Lung microvascular endothelial cell (primary cell): ENCODE measurements around the gene SLC22A7. TPM values are rescaled to one million over a fixed set of nuclear protein-coding genes. Genes with fewer than 3 reads are reported as not detected.
A peak's percentile ranks its signal among the peaks of the same experiment; 100 is the strongest.

Source experiments
- DNase-seq, 2 donors: peaks; one replicate each; pipeline versions ENCODE4 v3.0.0 to v3.0.0-alpha.2; 2010; ENCODE audit warnings: low read depth in 2 of 2
- total RNA-seq: library from RNA; depleted of rRNA; stranded (reverse); fragments of >200 nt; gene quantifications from 2 replicates; pipeline ENCODE4 v1.2.1, GENCODE V29; 2014

SLC22A7 gene
- not detected in 2 replicates for total RNA-seq

DNA sequence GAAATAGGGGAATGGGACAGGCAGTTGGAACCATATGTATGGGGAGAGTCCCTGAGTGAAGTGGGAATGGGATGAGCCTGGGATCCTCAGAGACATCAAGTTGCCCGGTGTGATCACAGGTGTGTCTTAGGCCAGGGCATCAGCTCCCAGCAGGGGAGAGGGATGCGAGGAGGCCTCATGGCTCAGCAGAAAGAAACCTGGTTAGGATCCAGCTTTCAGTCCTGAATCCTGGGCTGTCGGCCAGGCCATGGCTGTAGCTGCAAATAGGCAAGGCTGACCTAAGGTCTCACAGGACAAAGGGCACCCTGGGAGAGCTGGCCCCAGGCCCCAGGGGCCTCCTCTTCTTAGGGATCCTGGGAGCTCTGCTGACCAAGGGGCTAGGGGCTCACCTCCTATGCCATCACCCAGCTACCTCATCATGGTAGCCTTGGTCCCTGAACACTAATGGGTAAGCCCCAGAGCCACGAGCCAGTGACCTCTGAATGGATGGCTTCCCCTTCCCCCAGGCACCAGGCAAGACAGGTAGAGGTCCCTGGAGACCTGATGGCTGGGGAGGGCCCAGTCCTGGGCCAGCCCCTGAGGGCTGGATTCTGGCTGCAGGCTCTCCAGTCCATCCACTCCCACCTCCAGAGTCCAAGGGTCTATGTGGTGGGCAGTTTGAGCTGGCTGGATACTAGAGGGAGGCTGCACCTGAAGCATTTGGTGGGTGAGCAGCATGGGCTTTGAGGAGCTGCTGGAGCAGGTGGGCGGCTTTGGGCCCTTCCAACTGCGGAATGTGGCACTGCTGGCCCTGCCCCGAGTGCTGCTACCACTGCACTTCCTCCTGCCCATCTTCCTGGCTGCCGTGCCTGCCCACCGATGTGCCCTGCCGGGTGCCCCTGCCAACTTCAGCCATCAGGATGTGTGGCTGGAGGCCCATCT, at the start of gene SLC22A7:
SLC22A7 (plus strand) TSS at position 617 of the 921 bp plus-strand sequence; CDS start at position 716, 99 bp downstream.
- no peak for DNase-seq

DNA sequence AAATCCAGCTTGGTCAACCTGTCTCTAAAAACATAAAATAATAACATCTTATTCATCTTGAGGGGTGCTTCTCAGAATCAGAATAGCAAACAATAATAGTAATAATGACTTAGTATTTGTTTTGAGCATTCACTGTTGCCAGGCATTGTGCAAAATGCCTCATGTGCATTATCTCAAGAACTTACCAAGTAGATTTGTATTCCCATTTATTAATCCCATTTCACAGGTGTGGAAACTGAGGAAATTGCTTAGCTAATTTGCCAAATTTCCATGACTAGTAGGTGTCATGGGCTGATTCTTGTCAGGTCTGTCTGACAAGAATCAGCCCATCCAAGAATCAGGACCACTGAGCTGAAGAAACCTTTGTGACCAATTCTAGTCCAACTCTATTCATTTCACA, 49.3 kb upstream of the SLC22A7 start:
- DNase-seq: no peak

DNA sequence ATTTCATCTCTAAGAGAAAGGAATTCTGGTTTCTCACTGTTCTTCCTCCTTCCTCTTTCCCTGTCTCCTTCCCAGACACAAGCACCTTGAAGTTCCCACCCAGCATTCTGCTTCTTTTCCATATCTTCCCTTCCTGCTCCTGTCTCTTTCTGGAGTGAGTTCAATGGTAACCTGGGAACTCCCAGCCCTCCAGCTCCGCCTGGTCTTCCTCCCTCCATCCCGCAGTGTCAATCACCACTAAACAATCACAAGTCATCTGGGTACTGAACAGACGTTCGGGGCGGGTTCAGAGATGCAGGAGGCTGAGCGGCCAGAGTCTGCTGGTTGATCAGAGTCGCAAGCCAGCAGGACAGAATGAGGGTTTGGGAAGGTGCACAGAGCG, 47.1 kb upstream of the SLC22A7 start:
- no peak for DNase-seq

GRCh38 chr6:43253401-43253800, 44.7 kb upstream of the SLC22A7 start:
- no peak for DNase-seq

DNA sequence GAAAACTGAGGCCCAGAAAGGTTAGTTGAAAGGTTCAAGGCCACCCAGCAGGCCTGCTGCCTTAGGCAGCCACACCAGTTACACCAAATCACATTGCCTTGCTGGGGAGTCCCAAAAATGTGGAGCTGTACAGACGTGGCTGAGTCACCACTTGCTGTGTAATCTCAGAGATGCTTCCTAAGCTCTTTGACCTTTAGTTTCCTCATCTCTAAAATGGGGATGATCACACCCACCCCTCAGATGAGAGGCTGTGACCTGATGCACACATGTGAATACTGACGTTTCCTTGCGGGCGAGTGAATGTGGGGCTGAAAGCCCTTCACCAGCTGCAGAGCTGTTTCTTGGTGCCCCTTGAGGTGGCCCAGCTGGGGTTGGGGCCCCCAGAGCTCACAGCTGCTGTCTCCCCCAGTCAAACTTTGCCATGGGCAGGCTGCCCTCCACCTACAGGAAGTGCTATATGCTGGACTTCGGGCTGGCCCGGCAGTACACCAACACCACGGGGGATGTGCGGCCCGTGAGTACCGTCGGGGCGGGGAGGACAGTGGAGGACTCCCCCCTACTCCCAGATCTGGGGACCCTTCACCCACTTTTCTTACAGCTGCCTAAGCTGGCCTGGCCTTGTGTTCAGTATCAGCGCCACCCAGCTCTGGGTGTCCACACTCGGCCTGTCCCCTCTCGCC, 43.8 kb upstream of the SLC22A7 start:
- DNase-seq: no peak

GRCh38 chr6:43254846-43255245, 43.2 kb upstream of the SLC22A7 start:
- no peak for DNase-seq

GRCh38 chr6:43255408-43256054, 42.5 kb upstream of the SLC22A7 start:
- DNase-seq: no peak

DNA sequence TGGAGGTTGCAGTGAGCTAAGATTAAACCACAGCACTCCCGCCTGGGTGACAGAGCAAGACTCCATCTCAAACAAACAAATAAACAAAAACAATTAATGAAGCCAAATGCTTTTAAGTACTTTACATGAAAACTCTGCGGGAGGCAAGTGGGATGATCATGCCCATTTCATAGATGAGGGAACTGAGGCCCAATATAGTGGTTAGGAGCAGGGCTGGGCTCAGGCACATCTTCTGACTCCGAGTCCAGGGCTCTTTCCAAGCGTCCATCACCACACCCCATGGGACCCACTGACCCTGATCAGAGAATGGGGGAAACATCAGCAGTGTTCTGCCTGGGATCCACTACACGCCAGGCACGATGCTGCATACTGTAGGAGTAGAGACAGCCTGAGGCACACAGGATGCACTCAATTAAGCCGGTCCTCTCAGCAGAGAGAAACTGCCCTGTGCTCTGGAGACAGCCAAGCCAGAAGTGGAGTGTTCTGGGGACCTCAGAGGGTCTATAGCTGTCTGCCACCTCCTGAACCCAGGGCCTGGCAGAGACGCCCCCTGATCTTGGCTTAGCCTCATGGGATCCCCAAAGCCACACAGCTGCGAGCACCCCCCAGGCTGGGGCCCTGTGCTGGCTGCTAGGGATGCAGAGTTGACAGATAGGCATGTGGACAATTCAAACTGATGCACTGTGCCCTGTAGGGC, 41.2 kb upstream of the SLC22A7 start:
- no peak for DNase-seq

GRCh38 chr6:43257367-43258145, 40.5 kb upstream of the SLC22A7 start:
- DNase-seq: no peak

- no peak for DNase-seq
These were observed 39.9 kb upstream of the SLC22A7 start for GRCh38 chr6:43258180-43258579.

DNA sequence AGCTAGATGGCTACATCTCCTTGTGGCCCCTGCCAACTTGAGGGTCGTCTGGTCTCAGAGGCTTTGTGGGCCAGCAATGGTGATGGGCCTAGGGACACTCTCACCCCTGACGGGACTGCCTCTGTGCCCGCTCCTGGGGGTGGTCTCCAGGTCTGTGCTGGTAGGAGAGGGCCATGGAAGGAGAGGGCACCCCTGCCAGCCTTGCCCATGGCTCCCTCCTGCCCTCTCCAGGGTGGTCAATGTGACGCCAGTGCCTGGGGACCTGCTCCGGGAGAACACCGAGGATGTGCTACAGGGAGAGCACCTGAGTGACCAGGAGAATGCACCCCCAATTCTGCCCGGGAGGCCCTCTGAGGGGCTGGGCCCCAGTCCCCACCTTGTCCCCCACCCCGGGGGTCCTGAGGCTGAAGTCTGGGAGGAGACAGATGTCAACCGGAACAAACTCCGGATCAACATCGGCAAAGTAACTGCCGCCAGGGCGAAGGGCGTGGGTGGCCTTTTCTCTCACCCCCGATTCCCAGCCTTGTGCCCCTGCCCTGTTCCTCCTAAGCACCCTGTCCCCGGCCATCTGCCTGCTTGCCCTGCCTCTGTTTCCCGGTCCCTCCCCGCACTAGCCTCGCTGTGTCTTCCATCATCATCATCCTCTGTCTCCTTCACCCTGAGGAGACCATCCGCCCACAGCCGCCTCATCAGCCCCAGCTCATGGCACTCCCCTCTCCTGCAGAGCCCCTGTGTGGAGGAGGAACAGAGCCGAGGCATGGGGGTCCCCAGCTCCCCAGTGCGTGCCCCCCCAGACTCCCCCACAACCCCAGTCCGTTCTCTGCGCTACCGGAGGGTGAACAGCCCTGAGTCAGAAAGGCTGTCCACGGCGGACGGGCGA, 39.0 kb upstream of the SLC22A7 start:
- DNase-seq: no peak

DNA sequence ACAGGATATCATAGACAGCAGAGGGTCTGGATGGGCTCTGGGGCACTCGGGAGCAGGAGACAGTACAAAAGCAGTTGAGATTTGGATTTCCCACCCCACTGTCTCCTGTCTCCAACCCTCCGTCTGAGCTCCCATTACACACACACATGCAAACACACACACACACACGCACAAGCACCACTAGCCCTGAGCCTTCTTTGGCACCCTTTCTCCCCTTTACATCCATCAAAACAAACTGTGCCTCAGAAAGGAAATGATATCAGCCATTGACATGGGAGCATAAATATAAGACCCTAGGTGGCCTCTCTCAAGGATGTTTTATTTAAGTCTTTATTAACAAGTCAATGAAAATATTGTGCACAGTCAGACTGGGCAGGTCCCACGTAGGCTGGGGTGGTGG, 37.3 kb upstream of the SLC22A7 start:
- DNase-seq: peak in 1 of 2 donors; percentile 47

GRCh38 chr6:43261198-43261597, 36.9 kb upstream of the SLC22A7 start:
- no peak for DNase-seq

DNA sequence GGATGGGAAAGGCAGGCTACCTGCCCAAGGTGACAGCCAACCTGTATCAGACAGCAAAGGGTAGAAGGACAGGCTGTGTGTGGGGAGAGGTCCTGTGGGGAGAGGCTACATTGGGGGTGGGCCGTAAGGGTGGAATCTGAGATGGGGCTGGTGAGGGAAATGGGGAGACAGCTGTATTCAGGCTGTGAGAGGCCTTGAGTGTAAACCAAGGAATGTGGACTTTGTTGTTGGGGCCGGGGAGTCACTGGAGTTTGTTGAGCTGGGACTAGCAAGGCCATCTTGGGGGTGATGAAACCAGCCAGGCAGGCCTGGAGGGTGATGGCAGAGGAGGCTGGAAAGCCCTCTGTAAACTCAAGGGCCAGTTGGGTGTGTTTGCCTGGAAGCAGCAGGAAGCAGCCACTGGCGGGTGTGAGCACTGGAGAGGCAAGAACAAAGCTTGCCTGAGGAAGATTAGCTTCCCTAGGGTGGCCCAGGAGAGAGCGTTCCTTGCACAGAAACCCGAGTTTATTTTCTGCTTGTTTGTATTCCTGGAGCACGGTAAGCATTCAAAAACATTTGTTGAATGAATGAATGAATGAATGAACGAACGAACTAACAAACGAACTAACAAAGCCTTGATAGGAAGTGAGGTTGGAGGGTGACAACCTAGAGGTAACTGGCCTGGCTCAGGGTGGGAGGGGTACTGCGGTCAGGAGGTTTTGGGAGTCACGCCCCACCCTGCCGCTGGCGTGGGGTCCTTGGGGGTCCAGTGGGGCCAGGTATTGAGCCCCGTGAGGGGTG, 35.9 kb upstream of the SLC22A7 start:
- DNase-seq: no peak

DNA sequence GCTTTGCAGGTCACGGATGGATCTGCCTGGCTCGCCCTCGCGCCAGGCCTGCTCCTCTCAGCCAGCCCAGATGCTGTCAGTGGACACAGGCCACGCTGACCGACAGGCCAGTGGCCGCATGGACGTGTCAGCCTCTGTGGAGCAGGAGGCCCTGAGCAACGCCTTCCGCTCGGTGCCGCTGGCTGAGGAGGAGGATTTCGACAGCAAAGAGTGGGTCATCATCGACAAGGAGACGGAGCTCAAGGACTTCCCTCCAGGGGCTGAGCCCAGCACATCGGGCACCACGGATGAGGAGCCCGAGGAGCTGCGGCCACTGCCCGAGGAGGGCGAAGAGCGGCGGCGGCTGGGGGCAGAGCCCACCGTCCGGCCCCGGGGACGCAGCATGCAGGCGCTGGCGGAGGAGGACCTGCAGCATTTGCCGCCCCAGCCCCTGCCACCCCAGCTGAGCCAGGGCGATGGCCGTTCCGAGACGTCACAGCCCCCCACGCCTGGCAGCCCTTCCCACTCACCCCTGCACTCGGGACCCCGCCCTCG, 35.2 kb upstream of the SLC22A7 start:
- no peak for DNase-seq

DNA sequence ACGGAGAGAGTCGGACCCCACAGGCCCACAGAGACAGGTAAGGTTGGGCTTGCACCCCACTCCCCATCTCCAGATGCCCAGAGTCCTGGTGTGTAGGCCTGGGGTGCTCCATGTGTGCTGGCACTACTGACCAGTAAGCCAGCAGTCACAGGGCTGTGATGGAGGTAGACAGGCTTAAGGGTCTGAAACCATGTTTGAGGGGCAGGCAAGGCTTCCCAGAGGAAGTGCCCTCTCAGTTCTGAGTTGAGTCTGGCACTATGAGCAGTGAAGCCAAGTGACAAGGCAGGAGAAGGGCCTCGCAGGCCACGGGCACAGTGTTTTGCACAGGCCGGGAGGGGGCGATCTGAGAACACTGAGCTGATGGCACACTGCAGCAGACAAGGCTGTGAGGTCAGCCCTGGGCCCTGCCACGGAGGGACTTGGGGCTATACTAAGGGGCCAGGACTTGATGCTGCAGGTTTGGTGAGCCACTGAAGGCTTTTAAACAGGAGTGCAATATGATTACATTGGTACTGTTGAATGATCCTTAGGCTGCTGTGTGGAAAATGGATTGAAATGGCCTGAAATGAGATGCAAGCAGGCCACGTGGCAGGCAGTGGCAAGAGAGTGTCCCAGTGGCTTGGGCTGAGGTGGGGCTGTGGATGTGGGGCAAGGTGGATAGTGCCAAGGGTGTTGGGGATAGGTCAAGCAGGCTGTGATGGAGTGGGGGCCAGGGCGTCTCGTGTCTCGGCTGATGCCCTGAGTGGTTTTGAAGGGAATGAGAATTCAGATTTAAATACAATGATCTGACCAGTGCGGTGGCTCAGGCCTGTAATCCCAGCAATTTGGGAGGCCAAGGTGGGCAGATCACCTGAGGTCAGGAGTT, 34.5 kb upstream of the SLC22A7 start:
- peak; percentile 69 to 82 for DNase-seq

GRCh38 chr6:43264599-43265145, 33.4 kb upstream of the SLC22A7 start:
- no peak for DNase-seq

DNA sequence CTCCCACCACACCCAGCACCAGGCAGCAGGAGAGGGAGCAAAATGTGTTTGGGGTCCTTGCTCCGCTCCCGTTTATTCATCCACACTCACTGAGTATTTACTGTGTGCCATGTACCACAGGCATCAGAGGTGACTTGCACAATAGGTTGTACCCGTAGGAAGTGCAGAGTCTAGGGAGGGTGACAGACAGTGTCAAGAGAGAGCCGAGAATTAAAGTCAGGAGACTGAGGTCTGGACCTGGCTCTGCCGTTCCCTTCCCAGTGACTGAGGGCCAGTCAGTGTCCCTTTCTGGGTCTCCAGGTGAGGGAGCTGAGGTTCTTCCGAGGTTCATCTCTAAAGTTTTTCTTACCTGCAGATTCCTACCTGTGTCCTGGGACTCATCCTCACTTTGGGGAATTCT, 32.5 kb upstream of the SLC22A7 start:
- no peak for DNase-seq
